Measurements from ENCODE around the gene RAB11A. TPM values are rescaled to one million over a fixed set of nuclear protein-coding genes. Genes with fewer than 3 reads are reported as not detected.

The RAB11A gene
- total RNA-seq, 1 donor from 2014 or later: 317 TPM

DNA sequence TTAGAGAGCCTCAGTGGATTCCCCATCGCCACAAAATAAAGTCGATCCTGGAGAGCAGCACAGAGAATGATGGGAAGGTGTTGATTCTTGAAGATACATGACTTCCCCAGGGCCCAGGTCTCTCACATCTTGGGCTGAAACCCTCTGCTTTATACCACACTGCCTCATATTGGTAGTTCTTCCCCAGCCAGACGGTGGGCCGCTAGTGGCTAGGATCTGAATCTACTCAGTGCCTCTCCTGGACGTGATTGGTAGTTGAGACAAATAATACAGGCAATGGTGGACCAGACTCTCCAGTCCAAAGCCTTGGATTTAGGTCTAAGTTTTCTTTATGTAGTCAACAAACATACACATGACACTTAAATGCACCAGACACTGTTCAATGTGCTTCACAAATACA, 49.7 kb downstream of the RAB11A start:
- Mint-ChIP-seq H3K27ac (ENCODE audit: unreplicated experiment) (no peak overlapping the region), H3K27me3 (ENCODE audit: unreplicated experiment) (no peaks in the 10 kb centered on the region), H3K9me3 (ENCODE audit: unreplicated experiment) (no peaks in the 10 kb centered on the region), H3K36me3 (ENCODE audit: unreplicated experiment) (peaks cover 6% of the 10 kb centered on the region), H3K4me3 (ENCODE audit: unreplicated experiment) (no peak overlapping the region), H3K4me1 (ENCODE audit: unreplicated experiment) (peaks cover 6% of the 10 kb centered on the region)
- no peak for DNase-seq (ENCODE audit: extremely low spot score, unreplicated experiment)
- TF ChIP-seq, protein P1, sequence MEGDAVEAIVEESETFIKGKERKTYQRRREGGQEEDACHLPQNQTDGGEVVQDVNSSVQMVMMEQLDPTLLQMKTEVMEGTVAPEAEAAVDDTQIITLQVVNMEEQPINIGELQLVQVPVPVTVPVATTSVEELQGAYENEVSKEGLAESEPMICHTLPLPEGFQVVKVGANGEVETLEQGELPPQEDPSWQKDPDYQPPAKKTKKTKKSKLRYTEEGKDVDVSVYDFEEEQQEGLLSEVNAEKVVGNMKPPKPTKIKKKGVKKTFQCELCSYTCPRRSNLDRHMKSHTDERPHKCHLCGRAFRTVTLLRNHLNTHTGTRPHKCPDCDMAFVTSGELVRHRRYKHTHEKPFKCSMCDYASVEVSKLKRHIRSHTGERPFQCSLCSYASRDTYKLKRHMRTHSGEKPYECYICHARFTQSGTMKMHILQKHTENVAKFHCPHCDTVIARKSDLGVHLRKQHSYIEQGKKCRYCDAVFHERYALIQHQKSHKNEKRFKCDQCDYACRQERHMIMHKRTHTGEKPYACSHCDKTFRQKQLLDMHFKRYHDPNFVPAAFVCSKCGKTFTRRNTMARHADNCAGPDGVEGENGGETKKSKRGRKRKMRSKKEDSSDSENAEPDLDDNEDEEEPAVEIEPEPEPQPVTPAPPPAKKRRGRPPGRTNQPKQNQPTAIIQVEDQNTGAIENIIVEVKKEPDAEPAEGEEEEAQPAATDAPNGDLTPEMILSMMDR (IDR thresholded peaks at IDR 0.05): no peak

DNA sequence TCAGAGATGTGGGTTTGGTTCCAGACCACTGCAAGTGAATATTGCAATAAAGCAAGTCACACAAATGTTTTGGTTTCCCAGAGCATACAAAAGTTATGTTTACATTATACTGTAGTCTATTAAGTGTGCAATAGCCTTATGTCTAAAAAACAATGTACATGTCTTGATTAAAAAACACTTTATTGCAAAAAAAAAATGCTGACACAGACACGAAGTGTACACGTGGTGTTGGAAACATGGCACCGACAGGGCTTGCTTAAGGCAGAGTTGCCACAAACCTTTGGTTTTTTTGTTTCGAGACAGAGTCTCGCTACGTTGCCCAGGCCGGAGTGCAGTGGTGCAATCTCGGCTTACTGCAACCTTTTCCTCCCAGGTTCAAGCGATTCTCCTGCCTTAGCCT, 50.1 kb downstream of the RAB11A start:
- Mint-ChIP-seq H3K4me1 (ENCODE audit: unreplicated experiment) (peaks cover 6% of the 10 kb centered on the region), H3K27me3 (ENCODE audit: unreplicated experiment) (no peaks in the 10 kb centered on the region), H3K36me3 (ENCODE audit: unreplicated experiment) (peaks cover 6% of the 10 kb centered on the region), H3K27ac (ENCODE audit: unreplicated experiment) (no peak overlapping the region), H3K9me3 (ENCODE audit: unreplicated experiment) (no peaks in the 10 kb centered on the region), H3K4me3 (ENCODE audit: unreplicated experiment) (no peak overlapping the region)
- TF ChIP-seq, protein P1 (IDR thresholded peaks at IDR 0.05): no peak
- DNase-seq (ENCODE audit: extremely low spot score, unreplicated experiment): no peak

DNA sequence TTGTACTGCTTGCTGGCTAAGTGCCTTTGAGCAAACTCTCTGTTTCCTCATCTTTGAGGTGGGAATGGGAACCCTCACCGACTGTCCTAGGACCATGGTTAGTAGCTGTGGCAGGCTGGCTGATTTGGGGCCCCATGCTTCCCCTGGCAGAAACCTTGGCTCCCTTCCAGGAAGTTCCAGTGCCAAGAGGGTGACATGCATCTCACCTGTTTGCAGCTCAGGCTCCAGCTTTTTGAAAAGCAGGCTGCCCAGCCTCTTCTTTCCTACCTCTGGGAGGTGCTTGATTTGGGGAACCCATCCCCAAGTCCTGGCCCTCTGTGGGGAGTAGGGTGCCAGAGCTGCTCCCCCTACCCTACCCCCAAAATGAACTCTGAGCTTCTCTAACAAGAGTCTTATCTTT, 50.8 kb downstream of the RAB11A start:
- no peak overlapping the region for H3K4me3 Mint-ChIP-seq (ENCODE audit: unreplicated experiment)
- no peak for DNase-seq (ENCODE audit: extremely low spot score, unreplicated experiment)
- TF ChIP-seq, protein P1 (IDR thresholded peaks at IDR 0.05): no peak
- no peaks in the 10 kb centered on the region for H3K27me3 Mint-ChIP-seq (ENCODE audit: unreplicated experiment)
- no peaks in the 10 kb centered on the region for H3K9me3 Mint-ChIP-seq (ENCODE audit: unreplicated experiment)
- peaks cover 6% of the 10 kb centered on the region for H3K36me3 Mint-ChIP-seq (ENCODE audit: unreplicated experiment)
- peaks cover 6% of the 10 kb centered on the region for H3K4me1 Mint-ChIP-seq (ENCODE audit: unreplicated experiment)
- no peak overlapping the region for H3K27ac Mint-ChIP-seq (ENCODE audit: unreplicated experiment)

DNA sequence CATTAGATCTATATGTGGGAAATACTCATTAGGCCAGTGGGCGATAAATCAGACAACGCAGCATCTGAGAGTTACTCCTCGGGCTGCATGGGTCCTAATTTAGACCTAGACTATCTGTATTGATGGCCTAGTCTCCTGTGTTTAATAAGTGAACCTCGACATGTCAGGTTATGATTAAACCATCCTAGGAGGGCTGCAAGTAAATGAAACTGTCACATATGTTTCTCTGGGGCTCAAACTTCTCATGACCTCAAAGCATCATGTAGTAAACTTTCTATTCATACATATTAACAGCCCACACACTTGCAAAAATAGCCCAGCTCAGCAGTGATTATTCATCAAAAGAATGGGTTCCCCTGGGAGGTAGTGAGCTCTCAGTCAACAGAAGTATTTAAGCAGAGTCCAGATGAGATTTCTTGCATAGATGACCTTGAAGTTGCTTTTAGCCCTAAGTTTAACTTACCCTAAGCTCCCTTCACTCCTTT, 51.6 kb downstream of the RAB11A start:
- Mint-ChIP-seq H3K4me1 (ENCODE audit: unreplicated experiment) (peaks cover 6% of the 10 kb centered on the region), H3K9me3 (ENCODE audit: unreplicated experiment) (no peaks in the 10 kb centered on the region), H3K27me3 (ENCODE audit: unreplicated experiment) (no peaks in the 10 kb centered on the region), H3K36me3 (ENCODE audit: unreplicated experiment) (peaks cover 6% of the 10 kb centered on the region), H3K27ac (ENCODE audit: unreplicated experiment) (no peak overlapping the region), H3K4me3 (ENCODE audit: unreplicated experiment) (no peak overlapping the region)
- TF ChIP-seq, protein P1 (IDR thresholded peaks at IDR 0.05): no peak
- DNase-seq (ENCODE audit: extremely low spot score, unreplicated experiment): no peak

DNA sequence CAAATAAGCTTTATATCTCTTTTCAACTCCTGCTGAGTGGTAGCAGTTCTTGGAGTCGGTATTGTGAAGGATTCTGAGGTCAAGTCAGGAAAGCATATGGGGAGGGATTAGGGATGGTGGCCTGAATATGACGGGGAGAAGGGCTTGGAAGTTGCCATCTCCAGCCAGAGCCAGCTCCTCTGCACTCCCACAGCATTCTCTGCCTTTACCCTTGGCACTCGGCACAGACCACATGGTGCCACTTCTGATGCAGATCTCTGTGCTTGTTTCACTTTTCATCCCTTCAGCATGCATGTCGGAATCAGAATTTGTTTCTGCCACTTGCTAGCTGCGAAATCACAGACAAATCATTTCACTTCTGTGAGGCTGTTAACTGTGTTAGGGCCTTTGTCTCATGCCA, 52.5 kb downstream of the RAB11A start:
- Mint-ChIP-seq H3K4me1 (ENCODE audit: unreplicated experiment) (peaks cover under 1% of the 10 kb centered on the region), H3K27ac (ENCODE audit: unreplicated experiment) (no peak overlapping the region), H3K9me3 (ENCODE audit: unreplicated experiment) (no peaks in the 10 kb centered on the region), H3K4me3 (ENCODE audit: unreplicated experiment) (no peak overlapping the region), H3K36me3 (ENCODE audit: unreplicated experiment) (peaks cover 6% of the 10 kb centered on the region), H3K27me3 (ENCODE audit: unreplicated experiment) (no peaks in the 10 kb centered on the region)
- DNase-seq (ENCODE audit: extremely low spot score, unreplicated experiment): no peak
- TF ChIP-seq, protein P1 (IDR thresholded peaks at IDR 0.05): no peak
